Body of pancreas (tissue), 4 donors: ENCODE results near the gene XRN2.

Source experiments
- POLR2A ChIP-seq, 3 donors: fragments of 450-650 bp; IDR thresholded peaks; one replicate each; pipeline ENCODE4 v1.6.1; 2016; ENCODE audit warnings: antibody characterized with exemption in 3 of 3, mild to moderate bottlenecking in 2 of 3
- TF ChIP-seq, protein P1 (sequence below), 7 experiments: fragments of 450-650 bp in 4 of 7; fragments of 200-600 bp in 3 of 7; sonication (generic) in 3 of 7; IDR thresholded peaks; one replicate each; pipeline ENCODE4 v1.5.1; 2016 to 2019; ENCODE audit warnings: antibody characterized with exemption in 7 of 7

DNA sequence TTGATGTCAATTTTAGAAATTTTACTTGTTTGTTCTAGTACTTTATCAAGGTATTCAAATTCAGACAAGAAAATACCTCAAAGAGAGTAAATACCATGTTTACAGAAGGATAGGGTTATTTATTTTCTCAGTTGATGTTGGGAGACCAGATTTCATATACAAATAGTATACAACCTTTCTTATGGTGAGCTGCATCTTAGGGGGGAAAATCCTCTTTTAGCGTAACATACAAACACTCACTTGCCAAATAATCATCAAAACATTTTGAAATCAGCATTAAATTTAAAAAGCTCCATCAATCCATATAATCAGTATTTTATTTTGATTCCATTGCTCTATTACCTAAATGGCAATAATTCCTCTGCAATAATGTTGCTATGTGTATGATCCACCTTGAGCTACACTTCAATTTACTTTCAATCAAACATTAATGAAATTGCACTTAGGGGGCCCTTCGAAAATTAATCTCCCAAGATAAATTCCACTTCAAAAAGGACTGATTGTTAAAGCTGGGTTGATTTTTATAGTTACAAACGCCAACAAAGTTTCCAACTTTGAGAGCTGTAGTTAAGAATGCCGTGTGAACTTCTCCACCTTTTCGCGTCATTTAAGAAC, 92.0 kb downstream of the XRN2 start:
- TF ChIP-seq, protein P1, sequence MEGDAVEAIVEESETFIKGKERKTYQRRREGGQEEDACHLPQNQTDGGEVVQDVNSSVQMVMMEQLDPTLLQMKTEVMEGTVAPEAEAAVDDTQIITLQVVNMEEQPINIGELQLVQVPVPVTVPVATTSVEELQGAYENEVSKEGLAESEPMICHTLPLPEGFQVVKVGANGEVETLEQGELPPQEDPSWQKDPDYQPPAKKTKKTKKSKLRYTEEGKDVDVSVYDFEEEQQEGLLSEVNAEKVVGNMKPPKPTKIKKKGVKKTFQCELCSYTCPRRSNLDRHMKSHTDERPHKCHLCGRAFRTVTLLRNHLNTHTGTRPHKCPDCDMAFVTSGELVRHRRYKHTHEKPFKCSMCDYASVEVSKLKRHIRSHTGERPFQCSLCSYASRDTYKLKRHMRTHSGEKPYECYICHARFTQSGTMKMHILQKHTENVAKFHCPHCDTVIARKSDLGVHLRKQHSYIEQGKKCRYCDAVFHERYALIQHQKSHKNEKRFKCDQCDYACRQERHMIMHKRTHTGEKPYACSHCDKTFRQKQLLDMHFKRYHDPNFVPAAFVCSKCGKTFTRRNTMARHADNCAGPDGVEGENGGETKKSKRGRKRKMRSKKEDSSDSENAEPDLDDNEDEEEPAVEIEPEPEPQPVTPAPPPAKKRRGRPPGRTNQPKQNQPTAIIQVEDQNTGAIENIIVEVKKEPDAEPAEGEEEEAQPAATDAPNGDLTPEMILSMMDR (IDR thresholded peaks at IDR 0.05) = no peak
- TF ChIP-seq POLR2A (IDR thresholded peaks at IDR 0.05) = no peak
